GM12878 (cell line): ENCODE data around the gene TMPRSS13. TPM values are rescaled to one million over a fixed set of nuclear protein-coding genes. Genes with fewer than 3 reads are reported as not detected.
A peak's percentile ranks its signal among the peaks of the same experiment; 100 is the strongest.

ENCODE experiments used
- ATF7 ChIP-seq: fragments of 450-650 bp; IDR thresholded peaks from 2 replicates; pipeline ENCODE4 v1.6.1; 2016; ENCODE audit warnings: low read depth, mild to moderate bottlenecking
- BCL11A ChIP-seq: IDR thresholded peaks from 2 replicates; pipeline ENCODE4 v1.6.1; 2011; ENCODE audit warnings: low read depth, low read length
- BHLHE40 ChIP-seq, 2 experiments: fragments of 450-650 bp in 1 of 2; IDR thresholded peaks; 2 replicates each; pipeline ENCODE4 v1.6.1; 2011 to 2017; ENCODE audit warnings: low read depth in 2 of 2, borderline replicate concordance in 1 of 2, improper control_type of control experiment in 1 of 2, low read length in 1 of 2, mild to moderate bottlenecking in 1 of 2
- CHD1 ChIP-seq: IDR thresholded peaks from 2 replicates; pipeline ENCODE4 v1.6.1; 2012; ENCODE audit warnings: low read depth, low read length, improper control_type of control experiment
- CHD4 ChIP-seq: fragments of 200-600 bp; sonication (generic); IDR thresholded peaks from 2 replicates; pipeline ENCODE4 v1.6.1; 2016; ENCODE audit warnings: mild to moderate bottlenecking
- CREM ChIP-seq: IDR thresholded peaks from 2 replicates; pipeline ENCODE4 v1.6.1; 2014; ENCODE audit warnings: antibody characterized with exemption, low read depth
- DPF2 ChIP-seq: fragments of 450-650 bp; IDR thresholded peaks from 2 replicates; pipeline ENCODE4 v1.6.1; 2017; ENCODE audit warnings: mild to moderate bottlenecking
- ETV6 ChIP-seq, 2 experiments: fragments of 450-650 bp in 1 of 2; IDR thresholded peaks in 1 of 2; conservative IDR thresholded peaks in 1 of 2; 2 replicates each; pipeline ENCODE4 v1.6.1; 2014; ENCODE audit warnings: antibody characterized with exemption in 1 of 2, borderline replicate concordance in 1 of 2, low read depth in 1 of 2, mild to moderate bottlenecking in 1 of 2, moderate library complexity in 1 of 2
- IRF4 ChIP-seq: IDR thresholded peaks from 2 replicates; pipeline ENCODE4 v1.6.1; 2011; ENCODE audit warnings: low read depth, low read length
- MEF2B ChIP-seq: fragments of 450-650 bp; IDR thresholded peaks from 2 replicates; pipeline ENCODE4 v1.6.1; 2018; ENCODE audit warnings: mild to moderate bottlenecking, moderate library complexity; ENCODE audit not compliant: partially characterized antibody, poor library complexity, severe bottlenecking
- MTA2 ChIP-seq: fragments of 450-650 bp; IDR thresholded peaks from 2 replicates; pipeline ENCODE4 v1.6.1; 2016; ENCODE audit warnings: low read depth, mild to moderate bottlenecking, moderate library complexity
- MXI1 ChIP-seq: fragments of 150-350 bp; IDR thresholded peaks from 2 replicates; pipeline ENCODE4 v1.6.1; 2011; ENCODE audit warnings: low read depth, mild to moderate bottlenecking, inconsistent platforms, low read length, improper control_type of control experiment
- NR2F1 ChIP-seq: fragments of 450-650 bp; conservative IDR thresholded peaks from 2 replicates; pipeline ENCODE4 v1.6.1; 2017; ENCODE audit warnings: mild to moderate bottlenecking
- PAX5 ChIP-seq: IDR thresholded peaks from 2 replicates; pipeline ENCODE4 v1.6.1; 2011; ENCODE audit warnings: low read depth, low read length, borderline replicate concordance
- POLR2A ChIP-seq: IDR thresholded peaks from 2 replicates; pipeline ENCODE4 v1.6.1; 2011; ENCODE audit warnings: low read depth, mild to moderate bottlenecking, low read length
- POLR2AphosphoS5 ChIP-seq: IDR thresholded peaks from 2 replicates; pipeline ENCODE4 v1.6.1; 2011; ENCODE audit warnings: mild to moderate bottlenecking, low read length, inconsistent platforms
- POU2F2 ChIP-seq: IDR thresholded peaks from 3 replicates; pipeline ENCODE4 v1.6.1; 2011; ENCODE audit warnings: low read depth, mild to moderate bottlenecking, low read length, borderline replicate concordance
- RELA ChIP-seq: fragments of 450-650 bp; IDR thresholded peaks from 2 replicates; pipeline ENCODE4 v1.8.0; 2014; ENCODE audit warnings: borderline replicate concordance; ENCODE audit not compliant: partially characterized antibody
- SIX5 ChIP-seq: IDR thresholded peaks from 2 replicates; pipeline ENCODE4 v1.6.1; 2011; ENCODE audit warnings: mild to moderate bottlenecking, low read depth, low read length, moderate library complexity; ENCODE audit not compliant: severe bottlenecking
- SUPT20H ChIP-seq: IDR thresholded peaks from 2 replicates; pipeline ENCODE4 v1.6.1; 2011; ENCODE audit warnings: low read depth, mild to moderate bottlenecking, low read length, moderate library complexity, borderline replicate concordance; ENCODE audit not compliant: control insufficient read depth
- polyA plus RNA-seq, 11 experiments: library from polyadenylated mRNA; depleted of rRNA in 4 of 11; unstranded in 6 of 11; stranded (reverse) in 5 of 11; fragments of >200 nt; fragmentation: Nextera tagmentation in 4 of 11; fragmentation: Illumina TruSeq in 1 of 11; extraction: Ambion mirVana in 4 of 11; extraction: Trizol in 1 of 11; gene quantifications; 1 replicate in 1 of 11; 2 replicates in 10 of 11; pipeline versions ENCODE4 v1.2.1 to v1.2.3, GENCODE V29; 2011 to 2016; ENCODE audit warnings: inconsistent platforms in 2 of 11, missing spikeins in 2 of 11, low read depth in 1 of 11
- total RNA-seq, 4 experiments: library from RNA; depleted of rRNA in 3 of 4; stranded (reverse); fragments of >200 nt in 3 of 4; fragmentation: Illumina TruSeq in 1 of 4; extraction: Trizol in 1 of 4; gene quantifications; 2 replicates each; pipeline versions ENCODE4 v1.2.1 to v1.2.3, GENCODE V29; 2013 to 2021
- TF ChIP-seq, protein P1 (sequence below): fragments of 450-650 bp; IDR thresholded peaks from 2 replicates; pipeline ENCODE4 v1.6.1; 2017; ENCODE audit warnings: mild to moderate bottlenecking, moderate library complexity
- TF ChIP-seq, protein P2 (sequence below): fragments of 450-650 bp; IDR thresholded peaks from 2 replicates; pipeline ENCODE4 v1.6.1; 2017; ENCODE audit warnings: mild to moderate bottlenecking, low read depth, inconsistent platforms; ENCODE audit not compliant: poor library complexity, severe bottlenecking
- TF ChIP-seq, protein P3 (sequence below): IDR thresholded peaks from 2 replicates; pipeline ENCODE4 v1.6.1; 2011; ENCODE audit warnings: low read depth, low read length, improper control_type of control experiment, borderline replicate concordance

The TMPRSS13 gene
- total and polyA plus RNA-seq, 10 of the 15 experiments (the other 5 are each of a cell fraction or from before 2014, with no cell fraction given) = 0.05 to 0.50 (median 0.26) TPM; not detected in 2

DNA sequence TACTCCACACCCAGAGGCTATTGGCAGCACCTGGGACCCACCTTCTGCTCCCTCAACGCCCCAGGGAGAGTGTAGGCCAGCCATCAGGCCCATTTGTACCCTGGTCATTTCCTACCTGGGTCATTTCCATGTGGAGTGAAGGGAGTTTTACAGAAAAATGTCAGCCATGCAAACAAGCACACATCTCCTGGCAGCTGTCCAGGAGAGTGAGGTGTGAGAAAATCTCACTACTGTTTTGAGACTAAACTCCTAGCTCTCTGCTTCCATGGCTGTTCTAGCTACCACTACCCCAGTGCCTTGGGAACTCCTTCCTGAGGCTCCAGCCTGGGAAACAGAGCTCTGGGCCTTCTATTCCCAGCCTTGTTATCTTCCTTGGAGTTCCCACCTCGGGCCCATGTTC lies 2.8 kb upstream of the TMPRSS13 start (continued):
- TF ChIP-seq POU2F2 (peak; percentile 74; the same call in 1 of the 3 replicates), MXI1 (no peak), PAX5 (0 out of 2 replicates have a peak, but pooled peaks have one; percentile 25), CREM (no peak), CHD1 (no peak), CHD4 (no peak), SIX5 (no peak), POLR2A (no peak), SUPT20H (no peak), DPF2 (0 out of 2 replicates have a peak, but pooled peaks have one; percentile 51), POLR2AphosphoS5 (no peak), MTA2 (peak; percentile 13; the same call in 1 of the 2 replicates), ATF7 (no peak; the same call in 1 of the 2 replicates), IRF4 (peak; percentile 95), RELA (peak; percentile 31), ETV6 (conservative IDR thresholded peaks at IDR 0.05 in 1 of 2, IDR thresholded peaks at IDR 0.05 in 1 of 2; ENCODE audit: borderline replicate concordance in 1 of 2, low read depth in 1 of 2) (peak in 1 of 2 experiments; percentile 45; a peak in 2 of 4 replicates), MEF2B (peak; percentile 68), BCL11A (0 out of 2 replicates have a peak, but pooled peaks have one; percentile 10), NR2F1 (no peak), BHLHE40 (IDR thresholded peaks at IDR 0.05; ENCODE audit: borderline replicate concordance in 1 of 2, low read depth in 2 of 2, low read length in 1 of 2) (peak in 1 of 2 experiments; percentile 56; a peak in 1 of 4 replicates)
- TF ChIP-seq, protein P1, sequence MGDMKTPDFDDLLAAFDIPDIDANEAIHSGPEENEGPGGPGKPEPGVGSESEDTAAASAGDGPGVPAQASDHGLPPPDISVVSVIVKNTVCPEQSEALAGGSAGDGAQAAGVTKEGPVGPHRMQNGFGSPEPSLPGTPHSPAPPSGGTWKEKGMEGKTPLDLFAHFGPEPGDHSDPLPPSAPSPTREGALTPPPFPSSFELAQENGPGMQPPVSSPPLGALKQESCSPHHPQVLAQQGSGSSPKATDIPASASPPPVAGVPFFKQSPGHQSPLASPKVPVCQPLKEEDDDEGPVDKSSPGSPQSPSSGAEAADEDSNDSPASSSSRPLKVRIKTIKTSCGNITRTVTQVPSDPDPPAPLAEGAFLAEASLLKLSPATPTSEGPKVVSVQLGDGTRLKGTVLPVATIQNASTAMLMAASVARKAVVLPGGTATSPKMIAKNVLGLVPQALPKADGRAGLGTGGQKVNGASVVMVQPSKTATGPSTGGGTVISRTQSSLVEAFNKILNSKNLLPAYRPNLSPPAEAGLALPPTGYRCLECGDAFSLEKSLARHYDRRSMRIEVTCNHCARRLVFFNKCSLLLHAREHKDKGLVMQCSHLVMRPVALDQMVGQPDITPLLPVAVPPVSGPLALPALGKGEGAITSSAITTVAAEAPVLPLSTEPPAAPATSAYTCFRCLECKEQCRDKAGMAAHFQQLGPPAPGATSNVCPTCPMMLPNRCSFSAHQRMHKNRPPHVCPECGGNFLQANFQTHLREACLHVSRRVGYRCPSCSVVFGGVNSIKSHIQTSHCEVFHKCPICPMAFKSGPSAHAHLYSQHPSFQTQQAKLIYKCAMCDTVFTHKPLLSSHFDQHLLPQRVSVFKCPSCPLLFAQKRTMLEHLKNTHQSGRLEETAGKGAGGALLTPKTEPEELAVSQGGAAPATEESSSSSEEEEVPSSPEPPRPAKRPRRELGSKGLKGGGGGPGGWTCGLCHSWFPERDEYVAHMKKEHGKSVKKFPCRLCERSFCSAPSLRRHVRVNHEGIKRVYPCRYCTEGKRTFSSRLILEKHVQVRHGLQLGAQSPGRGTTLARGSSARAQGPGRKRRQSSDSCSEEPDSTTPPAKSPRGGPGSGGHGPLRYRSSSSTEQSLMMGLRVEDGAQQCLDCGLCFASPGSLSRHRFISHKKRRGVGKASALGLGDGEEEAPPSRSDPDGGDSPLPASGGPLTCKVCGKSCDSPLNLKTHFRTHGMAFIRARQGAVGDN = peak; percentile 62; the same call in 1 of the 2 replicates
- TF ChIP-seq, protein P2, sequence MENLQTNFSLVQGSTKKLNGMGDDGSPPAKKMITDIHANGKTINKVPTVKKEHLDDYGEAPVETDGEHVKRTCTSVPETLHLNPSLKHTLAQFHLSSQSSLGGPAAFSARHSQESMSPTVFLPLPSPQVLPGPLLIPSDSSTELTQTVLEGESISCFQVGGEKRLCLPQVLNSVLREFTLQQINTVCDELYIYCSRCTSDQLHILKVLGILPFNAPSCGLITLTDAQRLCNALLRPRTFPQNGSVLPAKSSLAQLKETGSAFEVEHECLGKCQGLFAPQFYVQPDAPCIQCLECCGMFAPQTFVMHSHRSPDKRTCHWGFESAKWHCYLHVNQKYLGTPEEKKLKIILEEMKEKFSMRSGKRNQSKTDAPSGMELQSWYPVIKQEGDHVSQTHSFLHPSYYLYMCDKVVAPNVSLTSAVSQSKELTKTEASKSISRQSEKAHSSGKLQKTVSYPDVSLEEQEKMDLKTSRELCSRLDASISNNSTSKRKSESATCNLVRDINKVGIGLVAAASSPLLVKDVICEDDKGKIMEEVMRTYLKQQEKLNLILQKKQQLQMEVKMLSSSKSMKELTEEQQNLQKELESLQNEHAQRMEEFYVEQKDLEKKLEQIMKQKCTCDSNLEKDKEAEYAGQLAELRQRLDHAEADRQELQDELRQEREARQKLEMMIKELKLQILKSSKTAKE = peak; percentile 43
- TF ChIP-seq, protein P3, sequence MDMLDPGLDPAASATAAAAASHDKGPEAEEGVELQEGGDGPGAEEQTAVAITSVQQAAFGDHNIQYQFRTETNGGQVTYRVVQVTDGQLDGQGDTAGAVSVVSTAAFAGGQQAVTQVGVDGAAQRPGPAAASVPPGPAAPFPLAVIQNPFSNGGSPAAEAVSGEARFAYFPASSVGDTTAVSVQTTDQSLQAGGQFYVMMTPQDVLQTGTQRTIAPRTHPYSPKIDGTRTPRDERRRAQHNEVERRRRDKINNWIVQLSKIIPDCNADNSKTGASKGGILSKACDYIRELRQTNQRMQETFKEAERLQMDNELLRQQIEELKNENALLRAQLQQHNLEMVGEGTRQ = no peak
